WERI-Rb-1 (cell line): ENCODE data around the gene GABRA5.

Source experiments
- DNase-seq: peaks from one replicate; pipeline ENCODE4 v3.0.0-alpha.2; 2020
- H3K27ac ChIP-seq: fragments of 250-450 bp; sonication (Bioruptor Pico); 2 replicates; pipeline ENCODE4 v1.5.1; 2020; ENCODE audit warnings: mild to moderate bottlenecking, moderate library complexity
- H3K27me3 ChIP-seq: fragments of 250-450 bp; sonication (Bioruptor Pico); 2 replicates; pipeline ENCODE4 v1.5.1; 2021; ENCODE audit warnings: mild to moderate bottlenecking, low read depth, moderate library complexity; ENCODE audit not compliant: insufficient read depth, severe bottlenecking
- H3K36me3 ChIP-seq: fragments of 250-450 bp; sonication (Bioruptor Pico); 2 replicates; pipeline ENCODE4 v1.5.1; 2020; ENCODE audit warnings: mild to moderate bottlenecking, moderate library complexity
- H3K4me3 ChIP-seq: 2 replicates; pipeline ENCODE4 v1.5.1; 2011; ENCODE audit warnings: low read depth, mild to moderate bottlenecking, control low read depth, low read length
- H3K9me3 ChIP-seq: fragments of 250-450 bp; sonication (Bioruptor Pico); 2 replicates; pipeline ENCODE4 v1.5.1; 2021; ENCODE audit warnings: mild to moderate bottlenecking, moderate library complexity; ENCODE audit not compliant: severe bottlenecking
- CTCF ChIP-seq: IDR thresholded peaks from 2 replicates; pipeline ENCODE4 v1.5.1; 2011; ENCODE audit warnings: low read depth, mild to moderate bottlenecking, control low read depth, inconsistent platforms, low read length

GABRA5 gene

DNA sequence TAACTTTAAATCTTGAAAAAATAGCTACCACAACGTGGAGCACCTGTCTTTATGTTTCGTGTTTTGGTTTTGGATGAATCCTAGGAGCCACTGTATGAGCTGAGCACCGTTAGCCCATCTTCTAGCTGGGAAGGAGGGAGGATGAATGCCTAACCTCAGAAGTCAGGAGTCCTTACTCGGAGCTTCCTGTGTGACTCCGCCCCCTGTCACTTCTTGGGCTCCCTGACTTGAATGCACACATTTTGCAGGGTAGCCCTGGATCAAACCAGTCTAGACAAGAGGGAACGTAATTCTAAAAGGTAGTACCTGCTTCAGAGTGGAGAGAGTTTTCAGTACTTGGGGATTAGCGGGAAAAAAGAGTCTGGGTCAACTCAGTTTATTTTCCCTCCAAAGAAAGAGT is 5.3 kb downstream of the GABRA5 start:
- Histone ChIP-seq H3K27ac (no peak overlapping the region), H3K36me3 (no peaks in the 10 kb centered on the region), H3K4me3 (no peak overlapping the region), H3K27me3 (no peaks in the 10 kb centered on the region), H3K9me3 (no peaks in the 10 kb centered on the region)
- DNase-seq = no peak
- TF ChIP-seq CTCF = no peak

GRCh38 chr15:26873846-26874245 is 7.0 kb downstream of the GABRA5 start:
- no peaks in the 10 kb centered on the region for H3K9me3 ChIP-seq
- H3K27ac ChIP-seq = no peak overlapping the region
- no peaks in the 10 kb centered on the region for H3K36me3 ChIP-seq
- H3K4me3 ChIP-seq = no peak overlapping the region
- H3K27me3 ChIP-seq = no peaks in the 10 kb centered on the region
- no peak for DNase-seq
- TF ChIP-seq CTCF = no peak

GRCh38 chr15:26874774-26875475 is 8.1 kb downstream of the GABRA5 start:
- TF ChIP-seq CTCF = no peak
- no peak overlapping the region for H3K27ac ChIP-seq
- H3K27me3 ChIP-seq = no peaks in the 10 kb centered on the region

GRCh38 chr15:26875476-26875850 is 8.6 kb downstream of the GABRA5 start:
- H3K4me3 ChIP-seq = no peak overlapping the region
- no peak for DNase-seq
- no peak overlapping the region for H3K27ac ChIP-seq
- no peaks in the 10 kb centered on the region for H3K27me3 ChIP-seq
- H3K36me3 ChIP-seq = no peaks in the 10 kb centered on the region
- TF ChIP-seq CTCF = no peak
- H3K9me3 ChIP-seq = no peaks in the 10 kb centered on the region

More at GRCh38 chr15:26874774-26875475, 8.1 kb downstream of the GABRA5 start:
- no peak overlapping the region for H3K4me3 ChIP-seq
- no peaks in the 10 kb centered on the region for H3K9me3 ChIP-seq
- DNase-seq = no peak
- no peaks in the 10 kb centered on the region for H3K36me3 ChIP-seq

DNA sequence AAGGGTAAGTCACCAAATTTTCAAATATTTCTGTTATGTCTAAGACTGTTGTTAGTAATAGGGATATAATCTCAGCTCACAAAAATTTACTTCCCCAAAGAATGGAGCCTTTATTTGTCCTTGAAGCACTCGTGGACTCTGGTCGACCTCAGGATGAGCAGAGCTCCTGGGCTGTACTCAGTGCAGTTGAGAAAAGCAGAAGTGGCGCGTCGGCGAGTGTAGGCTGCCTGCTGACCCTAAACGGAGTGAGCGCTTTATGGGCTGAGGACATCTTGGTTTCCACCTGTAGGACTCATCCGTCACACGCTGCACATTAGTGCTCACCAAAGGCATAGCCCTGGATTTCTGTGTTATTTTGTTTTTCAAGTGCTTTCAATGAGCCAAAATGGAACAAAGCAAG is 11.0 kb downstream of the GABRA5 start:
- DNase-seq = no peak
- Histone ChIP-seq H3K27ac (no peak overlapping the region), H3K4me3 (no peak overlapping the region), H3K27me3 (no peaks in the 10 kb centered on the region), H3K9me3 (no peaks in the 10 kb centered on the region), H3K36me3 (no peaks in the 10 kb centered on the region)
- no peak for TF ChIP-seq CTCF

DNA sequence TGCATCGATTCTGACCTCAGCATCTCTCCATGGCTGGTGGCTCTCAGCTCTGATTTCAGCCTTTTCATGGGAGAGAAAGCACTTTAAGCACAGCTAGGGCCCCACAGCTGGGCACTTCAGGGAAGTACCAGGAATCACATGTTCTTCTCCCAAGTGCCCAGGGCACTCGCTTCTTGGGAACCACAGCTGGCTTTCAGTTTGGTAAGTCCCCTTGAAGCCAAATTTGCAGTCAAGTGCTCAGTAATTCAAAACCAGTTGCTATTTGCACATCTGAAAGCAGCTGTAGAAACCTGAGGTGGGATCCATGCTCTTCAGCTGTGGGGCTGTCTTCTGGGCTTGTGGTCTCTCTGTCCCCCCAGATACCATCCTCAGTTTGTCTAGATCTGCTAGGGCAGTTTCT is 12.8 kb downstream of the GABRA5 start:
- TF ChIP-seq CTCF = no peak
- no peaks in the 10 kb centered on the region for H3K9me3 ChIP-seq
- no peak overlapping the region for H3K27ac ChIP-seq
- H3K4me3 ChIP-seq = no peak overlapping the region
- no peak for DNase-seq
- H3K27me3 ChIP-seq = no peaks in the 10 kb centered on the region
- H3K36me3 ChIP-seq = no peaks in the 10 kb centered on the region
